ENCODE results near the gene GPBAR1.

- TF ChIP-seq CTCF (IDR thresholded peaks at IDR 0.05) (no peak), TAF1 (IDR thresholded peaks at IDR 0.05; ENCODE audit: borderline replicate concordance, low read depth, low read length) (peak; percentile 77), MXI1 (IDR thresholded peaks at IDR 0.05; ENCODE audit: low read depth, low read length) (peak; percentile 75; the same call in 1 of the 2 replicates), SMC3 (IDR thresholded peaks at IDR 0.05; ENCODE audit: low read depth, low read length) (no peak), FOXM1 (IDR thresholded peaks at IDR 0.05; ENCODE audit: low read depth) (no peak), JUND (IDR thresholded peaks at IDR 0.05) (no peak)
Measured at GRCh38 chr2:218216674-218217359, 44.0 kb upstream of the GPBAR1 start, which contains the start of gene ARPC2.

All from SK-N-SH (cell line).